Measurements from ENCODE around the gene HSDL2.

The HSDL2 gene

GRCh38 chr9:112506571-112506970, 126.7 kb downstream of the HSDL2 start:
- TF ChIP-seq GATA3 (IDR thresholded peaks at IDR 0.05; ENCODE audit: low read depth, low read length) (no peak), GATA2 (IDR thresholded peaks at IDR 0.05; ENCODE audit: low read depth, low read length) (no peak)

- no peak for TF ChIP-seq GATA2 (IDR thresholded peaks at IDR 0.05; ENCODE audit: low read depth, low read length)
- no peak for TF ChIP-seq GATA3 (IDR thresholded peaks at IDR 0.05; ENCODE audit: low read depth, low read length)
These were observed 127.2 kb downstream of the HSDL2 start for GRCh38 chr9:112507001-112507680.

- no peak for TF ChIP-seq GATA3 (IDR thresholded peaks at IDR 0.05; ENCODE audit: low read depth, low read length)
- TF ChIP-seq GATA2 (IDR thresholded peaks at IDR 0.05; ENCODE audit: low read depth, low read length): no peak
These were observed 128.5 kb downstream of the HSDL2 start for GRCh38 chr9:112508377-112508776.

GRCh38 chr9:112516769-112517168, 136.9 kb downstream of the HSDL2 start:
- no peak for TF ChIP-seq GATA3 (IDR thresholded peaks at IDR 0.05; ENCODE audit: low read depth, low read length)
- TF ChIP-seq GATA2 (IDR thresholded peaks at IDR 0.05; ENCODE audit: low read depth, low read length): no peak

GRCh38 chr9:112520069-112520468, 140.2 kb downstream of the HSDL2 start:
- TF ChIP-seq GATA2 (IDR thresholded peaks at IDR 0.05; ENCODE audit: low read depth, low read length) (no peak), GATA3 (IDR thresholded peaks at IDR 0.05; ENCODE audit: low read depth, low read length) (0 out of 2 replicates have a peak, but pooled peaks have one; percentile 29)

GRCh38 chr9:112520656-112521055, 140.7 kb downstream of the HSDL2 start:
- no peak for TF ChIP-seq GATA3 (IDR thresholded peaks at IDR 0.05; ENCODE audit: low read depth, low read length)
- TF ChIP-seq GATA2 (IDR thresholded peaks at IDR 0.05; ENCODE audit: low read depth, low read length): no peak
